Measurements from ENCODE around the gene VAPA.

DNA sequence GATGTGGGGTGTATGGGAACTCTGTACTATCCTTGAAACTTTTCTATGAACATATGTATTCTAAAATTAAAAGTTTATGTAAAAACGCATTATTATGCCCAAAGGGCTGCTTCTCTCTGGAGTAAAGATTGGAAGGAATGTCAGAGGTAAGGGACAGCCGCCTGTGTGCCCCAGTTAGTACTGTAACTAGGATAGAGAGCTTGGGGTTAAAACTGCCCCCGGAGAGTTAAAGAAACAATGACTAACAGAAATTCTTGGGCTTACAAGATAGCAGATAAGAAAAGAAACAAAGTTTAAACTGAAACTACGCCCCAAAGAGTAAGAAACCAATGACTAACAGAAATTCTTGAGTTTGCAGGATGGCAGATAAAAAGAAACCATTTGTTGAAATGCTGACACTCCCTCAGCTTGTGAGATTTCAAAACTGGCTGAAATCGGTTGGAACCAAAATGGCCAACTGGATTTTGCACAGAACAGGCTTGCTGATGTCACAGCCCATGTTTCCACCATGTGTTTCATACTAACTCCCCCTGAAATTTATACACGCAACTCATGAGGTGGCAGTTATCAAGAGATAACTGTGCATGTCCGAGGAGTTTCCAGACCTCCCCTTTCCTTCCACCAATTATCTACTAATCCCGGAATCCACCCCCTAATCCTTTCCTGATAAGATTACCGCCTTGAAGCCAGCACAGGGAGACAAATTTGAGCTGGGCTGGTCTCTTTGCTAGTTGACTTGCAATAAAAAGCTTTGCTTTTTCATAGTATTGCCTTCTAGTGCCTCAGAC is 36.8 kb upstream of the VAPA start:
- TF ChIP-seq, protein P1, sequence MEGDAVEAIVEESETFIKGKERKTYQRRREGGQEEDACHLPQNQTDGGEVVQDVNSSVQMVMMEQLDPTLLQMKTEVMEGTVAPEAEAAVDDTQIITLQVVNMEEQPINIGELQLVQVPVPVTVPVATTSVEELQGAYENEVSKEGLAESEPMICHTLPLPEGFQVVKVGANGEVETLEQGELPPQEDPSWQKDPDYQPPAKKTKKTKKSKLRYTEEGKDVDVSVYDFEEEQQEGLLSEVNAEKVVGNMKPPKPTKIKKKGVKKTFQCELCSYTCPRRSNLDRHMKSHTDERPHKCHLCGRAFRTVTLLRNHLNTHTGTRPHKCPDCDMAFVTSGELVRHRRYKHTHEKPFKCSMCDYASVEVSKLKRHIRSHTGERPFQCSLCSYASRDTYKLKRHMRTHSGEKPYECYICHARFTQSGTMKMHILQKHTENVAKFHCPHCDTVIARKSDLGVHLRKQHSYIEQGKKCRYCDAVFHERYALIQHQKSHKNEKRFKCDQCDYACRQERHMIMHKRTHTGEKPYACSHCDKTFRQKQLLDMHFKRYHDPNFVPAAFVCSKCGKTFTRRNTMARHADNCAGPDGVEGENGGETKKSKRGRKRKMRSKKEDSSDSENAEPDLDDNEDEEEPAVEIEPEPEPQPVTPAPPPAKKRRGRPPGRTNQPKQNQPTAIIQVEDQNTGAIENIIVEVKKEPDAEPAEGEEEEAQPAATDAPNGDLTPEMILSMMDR (IDR thresholded peaks at IDR 0.05), result no peak
- no peak for TF ChIP-seq EZH2 (IDR thresholded peaks at IDR 0.05; ENCODE audit: borderline replicate concordance, insufficient read depth, low read depth, low read length, poor library complexity, severe bottlenecking)

Data from B cell (primary cell).